Hepatocyte (in vitro differentiated cells): ENCODE measurements around the gene CLEC3B. TPM values are rescaled to one million over a fixed set of nuclear protein-coding genes. Genes with fewer than 3 reads are reported as not detected.

Experiments
- DNase-seq: peaks from one replicate; pipeline ENCODE4 v3.0.0-alpha.2; 2016; ENCODE audit warnings: low spot score
- H2AFZ ChIP-seq: fragments of 200-600 bp; sonication (generic); 2 replicates; pipeline ENCODE4 v1.6.0; 2016; ENCODE audit warnings: antibody characterized with exemption, mild to moderate bottlenecking
- H3K27ac ChIP-seq: fragments of 200-600 bp; sonication (generic); 2 replicates; pipeline ENCODE4 v1.5.1; 2016; ENCODE audit warnings: mild to moderate bottlenecking
- H3K27me3 ChIP-seq: fragments of 200-600 bp; sonication (generic); 2 replicates; pipeline ENCODE4 v1.6.1; 2016
- H3K36me3 ChIP-seq: fragments of 200-600 bp; sonication (generic); replicated peaks from 2 replicates; pipeline ENCODE4 v1.5.1; 2016; ENCODE audit warnings: low read depth; ENCODE audit not compliant: insufficient read depth
- H3K4me1 ChIP-seq: fragments of 200-600 bp; sonication (generic); 2 replicates; pipeline ENCODE4 v1.5.1; 2016; ENCODE audit warnings: mild to moderate bottlenecking, moderate library complexity; ENCODE audit not compliant: insufficient read depth
- H3K4me2 ChIP-seq: fragments of 200-600 bp; sonication (generic); 2 replicates; pipeline ENCODE4 v1.6.0; 2016
- H3K4me3 ChIP-seq: fragments of 200-600 bp; sonication (generic); 2 replicates; pipeline ENCODE4 v1.5.1; 2016; ENCODE audit warnings: mild to moderate bottlenecking
- H3K79me2 ChIP-seq: fragments of 200-600 bp; sonication (generic); 2 replicates; pipeline ENCODE4 v1.6.0; 2017; ENCODE audit warnings: mild to moderate bottlenecking
- H3K9me2 ChIP-seq: fragments of 200-600 bp; sonication (generic); replicated peaks from 2 replicates; pipeline ENCODE4 v1.6.0; 2017; ENCODE audit warnings: mild to moderate bottlenecking; ENCODE audit not compliant: insufficient read depth
- H3K9me3 ChIP-seq: fragments of 200-600 bp; sonication (generic); 2 replicates; pipeline ENCODE4 v1.5.1; 2016; ENCODE audit warnings: low read depth, mild to moderate bottlenecking
- H4K20me1 ChIP-seq: fragments of 200-600 bp; sonication (generic); 2 replicates; pipeline ENCODE4 v1.6.0; 2016; ENCODE audit warnings: mild to moderate bottlenecking; ENCODE audit not compliant: insufficient read depth, poor library complexity, severe bottlenecking
- CTCF ChIP-seq: fragments of 200-600 bp; sonication (generic); IDR thresholded peaks from 2 replicates; pipeline ENCODE4 v1.5.1; 2016; ENCODE audit warnings: antibody characterized with exemption, mild to moderate bottlenecking; ENCODE audit not compliant: poor library complexity
- EZH2 ChIP-seq: fragments of 200-600 bp; sonication (generic); IDR thresholded peaks from 2 replicates; pipeline ENCODE4 v1.6.1; 2016; ENCODE audit warnings: antibody characterized with exemption, mild to moderate bottlenecking, borderline replicate concordance
- EZH2phosphoT487 ChIP-seq: fragments of 200-600 bp; sonication (generic); IDR thresholded peaks from one replicate; pipeline ENCODE4 v1.6.1; 2018; ENCODE audit warnings: antibody characterized with exemption, mild to moderate bottlenecking, low read depth, moderate library complexity; ENCODE audit not compliant: unreplicated experiment, severe bottlenecking
- WGBS: methylation state at CpG from one replicate; pipeline ENCODE4 v1.1.6; 2016; ENCODE audit warnings: low lambda C conversion rate; ENCODE audit errors: missing lambda C conversion rate; 5-methylcytosine and 5-hydroxymethylcytosine counted together
- polyA plus RNA-seq: library from polyadenylated mRNA; unstranded; fragments of >200 nt; fragmentation: Nextera tagmentation; extraction: Ambion mirVana; gene quantifications from 2 replicates; pipeline ENCODE4 v1.2.1, GENCODE V29; 2016
- total RNA-seq: library from RNA; depleted of rRNA; stranded (reverse); fragments of >200 nt; gene quantifications from 2 replicates; pipeline ENCODE4 v1.2.3, GENCODE V29; 2014

The CLEC3B gene
- total and polyA plus RNA-seq, 2 experiments from 2014 or later = 1.3 to 1.7 TPM

- Histone ChIP-seq H3K27me3 (no peaks in the 10 kb centered on the region), H3K79me2 (no peaks in the 10 kb centered on the region), H3K4me3 (no peak overlapping the region), H3K9me3 (no peaks in the 10 kb centered on the region), H2AFZ (no peak overlapping the region), H3K9me2 (no peaks in the 10 kb centered on the region), H3K4me2 (peak overlapping the region; percentile 47), H3K4me1 (peaks cover 8% of the 10 kb centered on the region), H3K36me3 (no peaks in the 10 kb centered on the region), H4K20me1 (no peaks in the 10 kb centered on the region), H3K27ac (peak overlapping the region; percentile 75)
- TF ChIP-seq CTCF (no peak), EZH2 (no peak)
- 96% methylated on average over 4 of the region's 4 CpGs for WGBS
- no peak for DNase-seq
These were observed 13.5 kb upstream of the CLEC3B start for GRCh38 chr3:45012577-45012976.

- Histone ChIP-seq H3K79me2 (no peaks in the 10 kb centered on the region), H3K4me3 (no peak overlapping the region), H3K27me3 (no peaks in the 10 kb centered on the region), H4K20me1 (no peaks in the 10 kb centered on the region), H3K4me1 (peaks cover 5% of the 10 kb centered on the region), H3K9me2 (no peaks in the 10 kb centered on the region), H3K36me3 (no peaks in the 10 kb centered on the region), H3K27ac (no peak overlapping the region), H2AFZ (no peak overlapping the region), H3K9me3 (no peaks in the 10 kb centered on the region), H3K4me2 (no peak overlapping the region)
- DNase-seq = no peak
- WGBS = 62% methylated on average over 2 of the region's 2 CpGs
- TF ChIP-seq CTCF (no peak), EZH2 (no peak), EZH2phosphoT487 (no peak)
These were observed 9.2 kb upstream of the CLEC3B start for GRCh38 chr3:45016916-45017315.

GRCh38 chr3:45017821-45018220, 8.3 kb upstream of the CLEC3B start:
- Histone ChIP-seq H3K9me2 (no peaks in the 10 kb centered on the region), H3K4me1 (no peaks in the 10 kb centered on the region), H3K27me3 (no peaks in the 10 kb centered on the region), H2AFZ (no peak overlapping the region), H4K20me1 (no peaks in the 10 kb centered on the region), H3K4me3 (no peak overlapping the region), H3K79me2 (no peaks in the 10 kb centered on the region), H3K4me2 (no peak overlapping the region), H3K36me3 (no peaks in the 10 kb centered on the region), H3K9me3 (no peaks in the 10 kb centered on the region), H3K27ac (no peak overlapping the region)
- no peak for DNase-seq
- TF ChIP-seq CTCF = no peak
- TF ChIP-seq EZH2 = no peak
- TF ChIP-seq EZH2phosphoT487 = no peak
- WGBS = 79% methylated on average over 5 of the region's 5 CpGs

GRCh38 chr3:45020534-45020933, 5.6 kb upstream of the CLEC3B start:
- H3K79me2 ChIP-seq = no peaks in the 10 kb centered on the region
- no peak overlapping the region for H2AFZ ChIP-seq
- H3K4me1 ChIP-seq = peaks cover under 1% of the 10 kb centered on the region
- no peaks in the 10 kb centered on the region for H3K27me3 ChIP-seq
- H4K20me1 ChIP-seq = no peaks in the 10 kb centered on the region
- H3K4me2 ChIP-seq = no peak overlapping the region
- H3K36me3 ChIP-seq = no peaks in the 10 kb centered on the region
- no peaks in the 10 kb centered on the region for H3K9me3 ChIP-seq
- H3K27ac ChIP-seq = no peak overlapping the region
- no peaks in the 10 kb centered on the region for H3K9me2 ChIP-seq
- WGBS = 81% methylated on average over 8 of the region's 8 CpGs
- DNase-seq = no peak
- H3K4me3 ChIP-seq = no peak overlapping the region
- TF ChIP-seq EZH2 = no peak
- no peak for TF ChIP-seq EZH2phosphoT487
- TF ChIP-seq CTCF = no peak
